ENCODE results near the gene USP15.

USP15 gene

GRCh38 chr12:62294378-62294777, 34.2 kb downstream of the USP15 start:
- H3K27ac ChIP-seq = no peak overlapping the region
- DNase-seq (ENCODE audit: low read depth, low spot score) = no peak
- peaks cover 69% of the 10 kb centered on the region for H3K36me3 ChIP-seq (ENCODE audit: insufficient read depth, low read length)
- TF ChIP-seq EZH2 (IDR thresholded peaks at IDR 0.05) = no peak
- TF ChIP-seq POLR2AphosphoS5 (IDR thresholded peaks at IDR 0.05; ENCODE audit: borderline replicate concordance, low read depth, low read length) = no peak
- no peak for TF ChIP-seq FOXP2 (optimal IDR thresholded peaks at IDR 0.05; ENCODE audit: control extremely low read depth, extremely low read length, insufficient read depth)
- peaks cover 6% of the 10 kb centered on the region; the same call in 1 of the 2 replicates for H3K9me3 ChIP-seq (ENCODE audit: low read depth, low read length)
- H3K4me3 ChIP-seq = no peak overlapping the region
- no peak overlapping the region for H3K9ac ChIP-seq (ENCODE audit: insufficient read length)

GRCh38 chr12:62296001-62296400, 35.8 kb downstream of the USP15 start:
- H3K4me3 ChIP-seq = no peak overlapping the region
- TF ChIP-seq POLR2AphosphoS5 (IDR thresholded peaks at IDR 0.05; ENCODE audit: borderline replicate concordance, low read depth, low read length) (no peak), EZH2 (IDR thresholded peaks at IDR 0.05) (no peak), FOXP2 (optimal IDR thresholded peaks at IDR 0.05; ENCODE audit: control extremely low read depth, extremely low read length, insufficient read depth) (no peak)
- H3K9ac ChIP-seq (ENCODE audit: insufficient read length) = no peak overlapping the region
- no peak for DNase-seq (ENCODE audit: low read depth, low spot score)
- H3K36me3 ChIP-seq (ENCODE audit: insufficient read depth, low read length) = peaks cover 71% of the 10 kb centered on the region
- H3K9me3 ChIP-seq (ENCODE audit: low read depth, low read length) = 0 out of 2 replicates have a peak, but pooled peaks cover 3% of the 10 kb centered on the region
- H3K27ac ChIP-seq = no peak overlapping the region

GRCh38 chr12:62297321-62297720, 37.1 kb downstream of the USP15 start:
- TF ChIP-seq EZH2 (IDR thresholded peaks at IDR 0.05) (no peak), FOXP2 (optimal IDR thresholded peaks at IDR 0.05; ENCODE audit: control extremely low read depth, extremely low read length, insufficient read depth) (no peak), POLR2AphosphoS5 (IDR thresholded peaks at IDR 0.05; ENCODE audit: borderline replicate concordance, low read depth, low read length) (no peak)

GRCh38 chr12:62299617-62300016, 39.4 kb downstream of the USP15 start:
- H3K9ac ChIP-seq (ENCODE audit: insufficient read length) = no peak overlapping the region
- H3K27ac ChIP-seq = no peak overlapping the region
- no peak overlapping the region for H3K4me3 ChIP-seq
- no peak for DNase-seq (ENCODE audit: low read depth, low spot score)
- H3K9me3 ChIP-seq (ENCODE audit: low read depth, low read length) = peaks cover 26% of the 10 kb centered on the region
- peaks cover 96% of the 10 kb centered on the region for H3K36me3 ChIP-seq (ENCODE audit: insufficient read depth, low read length)
- TF ChIP-seq FOXP2 (optimal IDR thresholded peaks at IDR 0.05; ENCODE audit: control extremely low read depth, extremely low read length, insufficient read depth) (no peak), EZH2 (IDR thresholded peaks at IDR 0.05) (no peak), POLR2AphosphoS5 (IDR thresholded peaks at IDR 0.05; ENCODE audit: borderline replicate concordance, low read depth, low read length) (no peak)

More at GRCh38 chr12:62297321-62297720, 37.1 kb downstream of the USP15 start:
- H3K36me3 ChIP-seq (ENCODE audit: insufficient read depth, low read length) = peaks cover 82% of the 10 kb centered on the region
- H3K9me3 ChIP-seq (ENCODE audit: low read depth, low read length) = peaks cover 10% of the 10 kb centered on the region; the same call in 1 of the 2 replicates
- no peak overlapping the region for H3K9ac ChIP-seq (ENCODE audit: insufficient read length)
- no peak overlapping the region for H3K27ac ChIP-seq
- no peak for DNase-seq (ENCODE audit: low read depth, low spot score)
- H3K4me3 ChIP-seq = no peak overlapping the region

- DNase-seq (ENCODE audit: low read depth, low spot score) = no peak
- no peak for TF ChIP-seq FOXP2 (optimal IDR thresholded peaks at IDR 0.05; ENCODE audit: control extremely low read depth, extremely low read length, insufficient read depth)
- no peak for TF ChIP-seq EZH2 (IDR thresholded peaks at IDR 0.05)
- no peak for TF ChIP-seq POLR2AphosphoS5 (IDR thresholded peaks at IDR 0.05; ENCODE audit: borderline replicate concordance, low read depth, low read length)
- Histone ChIP-seq H3K36me3 (ENCODE audit: insufficient read depth, low read length) (peaks cover 96% of the 10 kb centered on the region), H3K27ac (no peak overlapping the region), H3K9me3 (ENCODE audit: low read depth, low read length) (peaks cover 27% of the 10 kb centered on the region), H3K4me3 (no peak overlapping the region), H3K9ac (ENCODE audit: insufficient read length) (no peak overlapping the region)
Measured at GRCh38 chr12:62301080-62301798, 41.0 kb downstream of the USP15 start.

- Histone ChIP-seq H3K27ac (no peak overlapping the region), H3K9ac (ENCODE audit: insufficient read length) (no peak overlapping the region), H3K9me3 (ENCODE audit: low read depth, low read length) (peaks cover 27% of the 10 kb centered on the region), H3K36me3 (ENCODE audit: insufficient read depth, low read length) (peaks cover 96% of the 10 kb centered on the region), H3K4me3 (no peak overlapping the region)
- DNase-seq (ENCODE audit: low read depth, low spot score) = no peak
- TF ChIP-seq EZH2 (IDR thresholded peaks at IDR 0.05) = no peak
- TF ChIP-seq FOXP2 (optimal IDR thresholded peaks at IDR 0.05; ENCODE audit: control extremely low read depth, extremely low read length, insufficient read depth) = no peak
Measured at GRCh38 chr12:62301799-62302133, 41.6 kb downstream of the USP15 start.

- H3K9me3 ChIP-seq (ENCODE audit: low read depth, low read length) = peaks cover 27% of the 10 kb centered on the region
- H3K4me3 ChIP-seq = no peak overlapping the region
- no peak overlapping the region for H3K27ac ChIP-seq
- TF ChIP-seq EZH2 (IDR thresholded peaks at IDR 0.05) (no peak), FOXP2 (optimal IDR thresholded peaks at IDR 0.05; ENCODE audit: control extremely low read depth, extremely low read length, insufficient read depth) (no peak), POLR2AphosphoS5 (IDR thresholded peaks at IDR 0.05; ENCODE audit: borderline replicate concordance, low read depth, low read length) (no peak)
- H3K36me3 ChIP-seq (ENCODE audit: insufficient read depth, low read length) = peaks cover 93% of the 10 kb centered on the region
- H3K9ac ChIP-seq (ENCODE audit: insufficient read length) = no peak overlapping the region
- DNase-seq (ENCODE audit: low read depth, low spot score) = no peak
Measured at GRCh38 chr12:62304560-62304959, 44.4 kb downstream of the USP15 start.

GRCh38 chr12:62305778-62306177, 45.6 kb downstream of the USP15 start:
- DNase-seq (ENCODE audit: low read depth, low spot score) = no peak
- Histone ChIP-seq H3K9ac (ENCODE audit: insufficient read length) (no peak overlapping the region), H3K27ac (no peak overlapping the region), H3K4me3 (no peak overlapping the region), H3K9me3 (ENCODE audit: low read depth, low read length) (peaks cover 25% of the 10 kb centered on the region), H3K36me3 (ENCODE audit: insufficient read depth, low read length) (peaks cover 83% of the 10 kb centered on the region)
- TF ChIP-seq EZH2 (IDR thresholded peaks at IDR 0.05) = no peak
- no peak for TF ChIP-seq FOXP2 (optimal IDR thresholded peaks at IDR 0.05; ENCODE audit: control extremely low read depth, extremely low read length, insufficient read depth)
- no peak for TF ChIP-seq POLR2AphosphoS5 (IDR thresholded peaks at IDR 0.05; ENCODE audit: borderline replicate concordance, low read depth, low read length)

Measured in SK-N-MC (cell line).